ENCODE measurements around the gene PKP4. TPM values are rescaled to one million over a fixed set of nuclear protein-coding genes. Genes with fewer than 3 reads are reported as not detected.

The PKP4 gene
- total and polyA plus RNA-seq, 9 of the 15 experiments (the other 6 are each of a cell fraction or from before 2014, with no cell fraction given), result 24.6 to 99.1 (median 74.0) TPM

- TF ChIP-seq ZNF512 (tag; IDR thresholded peaks at IDR 0.05), result no peak
- TF ChIP-seq MTA1 (IDR thresholded peaks at IDR 0.05; ENCODE audit: borderline replicate concordance), result no peak
- TF ChIP-seq GATAD2B (IDR thresholded peaks at IDR 0.05; ENCODE audit: borderline replicate concordance), result no peak
- no peak for TF ChIP-seq HINFP (tag; conservative IDR thresholded peaks at IDR 0.05; ENCODE audit: low read depth)
- TF ChIP-seq RB1 (IDR thresholded peaks at IDR 0.05; ENCODE audit: low read depth), result no peak
- no peak for TF ChIP-seq HES1 (IDR thresholded peaks at IDR 0.05; ENCODE audit: low read depth)
- TF ChIP-seq, protein P1, sequence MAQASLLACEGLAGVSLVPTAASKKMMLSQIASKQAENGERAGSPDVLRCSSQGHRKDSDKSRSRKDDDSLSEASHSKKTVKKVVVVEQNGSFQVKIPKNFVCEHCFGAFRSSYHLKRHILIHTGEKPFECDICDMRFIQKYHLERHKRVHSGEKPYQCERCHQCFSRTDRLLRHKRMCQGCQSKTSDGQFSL (CRISPR knock-in tag; IDR thresholded peaks at IDR 0.05), result no peak
- TF ChIP-seq, protein P1 (tag; IDR thresholded peaks at IDR 0.05), result no peak
- TF ChIP-seq ZNF507 (tag; conservative IDR thresholded peaks at IDR 0.05), result no peak
- TF ChIP-seq POLR2G (IDR thresholded peaks at IDR 0.05; ENCODE audit: low read depth, low read length), result no peak
- TF ChIP-seq ZBTB43 (CRISPR knock-in tag; IDR thresholded peaks at IDR 0.05), result no peak
- no peak for TF ChIP-seq ZNF707 (CRISPR knock-in tag; conservative IDR thresholded peaks at IDR 0.05)
These were observed 265.7 kb downstream of the PKP4 start (continued) for GRCh38 chr2:158722266-158723105.
